Fibroblast of pulmonary artery (primary cell): Measurements from ENCODE around the gene IKZF3.
"Not testable (repeated sequence)": the region's sequence is repeated elsewhere in the genome, so short reads cannot be mapped to it uniquely, and the experiment has no call there.

Experiments used
- DNase-seq: peaks from one replicate; pipeline ENCODE4 v3.0.0-alpha.2; 2010; ENCODE audit warnings: low read depth
- H3K4me3 ChIP-seq: replicated peaks from 2 replicates; pipeline ENCODE4 v1.5.1; 2011; ENCODE audit warnings: low read depth, mild to moderate bottlenecking, control low read depth, low read length, moderate library complexity
- TF ChIP-seq, protein P1 (sequence below): IDR thresholded peaks from 2 replicates; pipeline ENCODE4 v1.5.1; 2011; ENCODE audit warnings: mild to moderate bottlenecking, control low read depth, low read length, inconsistent platforms; ENCODE audit errors: missing control alignments

Gene IKZF3

DNA sequence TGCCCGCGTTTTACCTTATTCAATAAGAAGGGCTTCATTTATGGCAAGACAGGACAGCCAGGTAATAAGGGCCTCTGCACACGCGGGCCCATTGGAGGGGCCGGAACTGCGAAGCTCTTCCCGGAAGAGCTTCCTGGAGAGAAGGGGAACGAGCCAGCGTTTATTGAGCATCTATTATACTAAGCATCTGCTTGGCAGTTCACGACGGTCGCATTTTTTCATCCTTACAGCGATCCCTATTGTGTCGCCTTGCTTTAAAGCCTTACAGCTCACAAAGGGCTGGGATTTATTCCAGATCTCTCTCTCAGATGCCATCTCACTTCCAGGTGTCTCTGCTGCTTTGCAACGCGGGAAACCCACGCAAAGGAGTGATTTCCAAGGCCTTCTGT lies 4.4 kb upstream of the IKZF3 start:
- no peak for DNase-seq
- no peak overlapping the region for H3K4me3 ChIP-seq
- TF ChIP-seq, protein P1, sequence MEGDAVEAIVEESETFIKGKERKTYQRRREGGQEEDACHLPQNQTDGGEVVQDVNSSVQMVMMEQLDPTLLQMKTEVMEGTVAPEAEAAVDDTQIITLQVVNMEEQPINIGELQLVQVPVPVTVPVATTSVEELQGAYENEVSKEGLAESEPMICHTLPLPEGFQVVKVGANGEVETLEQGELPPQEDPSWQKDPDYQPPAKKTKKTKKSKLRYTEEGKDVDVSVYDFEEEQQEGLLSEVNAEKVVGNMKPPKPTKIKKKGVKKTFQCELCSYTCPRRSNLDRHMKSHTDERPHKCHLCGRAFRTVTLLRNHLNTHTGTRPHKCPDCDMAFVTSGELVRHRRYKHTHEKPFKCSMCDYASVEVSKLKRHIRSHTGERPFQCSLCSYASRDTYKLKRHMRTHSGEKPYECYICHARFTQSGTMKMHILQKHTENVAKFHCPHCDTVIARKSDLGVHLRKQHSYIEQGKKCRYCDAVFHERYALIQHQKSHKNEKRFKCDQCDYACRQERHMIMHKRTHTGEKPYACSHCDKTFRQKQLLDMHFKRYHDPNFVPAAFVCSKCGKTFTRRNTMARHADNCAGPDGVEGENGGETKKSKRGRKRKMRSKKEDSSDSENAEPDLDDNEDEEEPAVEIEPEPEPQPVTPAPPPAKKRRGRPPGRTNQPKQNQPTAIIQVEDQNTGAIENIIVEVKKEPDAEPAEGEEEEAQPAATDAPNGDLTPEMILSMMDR: no peak

DNA sequence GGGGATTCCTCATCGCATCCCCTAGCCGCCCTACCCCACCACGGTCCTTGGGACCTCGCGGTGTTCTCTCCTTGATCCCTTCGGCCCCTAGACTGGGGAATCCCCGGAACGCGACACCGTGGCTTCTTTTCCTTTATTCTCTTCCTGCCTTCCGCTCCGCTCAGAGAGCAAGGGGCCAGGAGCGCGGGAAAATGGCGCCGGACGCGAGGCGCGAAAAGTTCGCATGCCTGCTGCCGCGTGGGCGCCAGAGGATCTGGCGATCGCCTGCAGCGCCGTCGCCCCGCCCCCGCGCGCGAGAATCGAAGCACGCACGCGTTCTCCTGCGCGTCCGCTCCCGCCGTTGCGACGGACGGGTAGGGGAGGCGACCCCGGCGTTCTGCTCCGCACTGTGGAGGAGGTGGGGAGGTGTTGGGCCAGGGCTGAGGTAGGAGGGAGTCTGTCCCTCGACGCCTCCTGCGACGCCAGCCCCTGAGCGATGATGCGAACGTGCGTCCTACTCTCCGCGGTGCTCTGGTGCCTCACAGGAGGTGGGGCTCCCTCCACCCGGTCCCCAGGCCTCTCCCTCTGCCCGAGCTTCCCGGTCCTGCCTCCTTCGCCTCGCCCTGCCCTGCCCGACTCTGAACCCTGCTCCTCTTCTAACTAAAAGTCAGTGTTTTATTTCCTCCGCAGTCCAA lies 3.9 kb upstream of the IKZF3 start, which contains the start of gene ZPBP2:
ZPBP2 (plus strand) TSS at position 323 of the 674 bp plus-strand sequence; CDS start at position 476, 153 bp downstream.
- TF ChIP-seq, protein P1: no peak
- no peak for DNase-seq
- H3K4me3 ChIP-seq: no peak within 1 kb of the TSS

DNA sequence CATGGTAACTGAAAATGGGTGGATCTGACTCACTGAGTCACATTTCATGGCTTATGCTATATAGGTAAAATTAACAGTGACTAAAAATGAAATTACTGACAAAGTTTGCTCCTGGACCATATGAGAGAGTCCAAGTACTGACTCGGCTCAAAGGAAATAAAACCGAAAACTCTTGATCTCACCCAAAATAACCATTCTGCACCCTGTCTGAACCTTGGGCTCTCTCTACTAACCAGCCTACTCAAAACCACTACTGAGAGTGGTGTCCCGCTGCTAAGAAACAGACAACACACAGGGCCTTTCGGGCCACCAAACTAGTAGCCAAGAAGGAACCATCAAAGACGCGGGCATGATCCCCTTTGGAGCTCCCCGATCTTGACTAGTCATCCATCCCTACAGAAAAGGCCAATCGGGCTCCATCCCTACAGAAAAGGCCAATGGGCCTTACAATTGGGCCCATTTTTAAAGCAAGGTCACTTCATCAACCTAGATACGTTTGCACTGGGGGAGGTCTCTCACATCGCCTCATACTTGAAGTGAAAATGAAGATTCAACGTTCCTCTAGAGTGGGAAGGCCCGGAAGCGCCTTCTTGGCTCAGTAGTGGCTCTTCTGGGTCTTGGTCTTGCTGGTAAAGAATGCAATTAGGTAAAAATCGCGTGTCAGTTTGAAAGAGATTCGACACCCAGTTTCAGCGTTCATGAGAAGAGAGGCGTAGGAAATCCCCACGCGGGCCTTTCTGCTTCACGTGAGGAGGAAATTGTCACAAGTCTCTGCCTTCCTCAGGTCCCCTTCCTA lies 3.2 kb upstream of the IKZF3 start:
- no peak overlapping the region for H3K4me3 ChIP-seq
- no peak for DNase-seq
- TF ChIP-seq, protein P1: no peak

DNA sequence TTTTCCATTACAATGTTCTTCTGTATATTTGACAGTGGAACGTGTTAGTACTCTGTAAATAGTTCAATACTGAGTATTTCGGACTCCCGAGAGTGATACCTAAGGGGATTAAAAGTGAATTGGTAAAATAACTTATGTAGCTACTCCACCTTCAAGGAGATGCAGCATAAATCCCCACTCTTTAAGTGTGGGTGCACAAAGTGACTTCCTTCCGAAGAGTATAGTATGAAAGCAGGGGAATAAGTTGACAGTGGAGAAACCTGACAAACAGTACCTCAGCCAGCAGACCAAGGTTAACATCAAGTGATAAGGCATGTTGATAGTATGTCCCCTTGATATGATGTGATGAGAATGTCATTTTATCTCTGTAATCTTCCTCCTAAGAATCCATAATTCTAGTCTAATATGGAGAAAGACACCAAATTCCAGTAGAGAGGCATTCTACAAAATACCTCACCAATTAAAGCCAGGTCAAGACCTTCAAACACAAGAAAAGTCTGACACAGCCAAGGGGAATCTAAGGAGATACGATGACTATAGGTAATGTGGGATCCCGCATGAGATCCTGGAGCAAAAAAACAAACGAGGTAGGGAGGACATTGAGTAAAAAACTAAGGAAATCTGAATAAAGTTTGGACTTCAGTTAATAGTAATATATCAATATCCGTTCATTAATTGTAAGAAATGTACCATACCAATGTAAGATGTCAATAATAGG lies 2.1 kb upstream of the IKZF3 start:
- TF ChIP-seq, protein P1: no peak
- no peak for DNase-seq
- no peak overlapping the region for H3K4me3 ChIP-seq

DNA sequence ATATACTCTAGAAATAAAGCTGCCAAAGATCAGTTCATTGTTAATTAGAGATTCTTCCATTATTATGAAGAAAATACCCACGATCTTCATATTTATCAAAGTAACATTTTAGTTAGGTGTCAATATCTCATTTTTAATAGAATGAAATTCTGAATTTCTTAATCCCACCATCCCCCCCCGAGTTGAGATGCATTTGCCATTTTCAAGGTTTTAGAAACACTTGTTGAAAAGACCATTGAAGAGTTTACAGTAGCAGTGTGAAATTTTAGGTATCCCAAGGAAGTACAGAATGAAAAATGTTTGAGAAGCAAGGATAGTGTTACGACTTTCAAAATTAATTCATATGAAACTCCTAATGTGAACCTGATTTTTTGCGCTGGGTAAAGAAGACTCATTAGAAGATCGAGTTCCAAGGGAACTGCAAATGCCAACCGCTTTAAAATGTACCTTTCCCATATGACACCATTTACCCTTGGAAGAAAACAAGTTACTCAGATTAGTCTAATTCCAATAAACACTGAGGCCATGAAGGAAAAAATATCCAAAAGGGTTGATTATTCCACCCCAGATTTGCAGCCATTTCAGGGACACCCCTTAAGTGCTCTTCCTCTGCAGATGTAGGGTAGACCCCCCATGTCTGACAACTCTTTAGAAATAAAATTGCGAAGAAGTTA lies 731 bp downstream of the IKZF3 start:
- DNase-seq: no peak
- TF ChIP-seq, protein P1: no peak
- no peak overlapping the region for H3K4me3 ChIP-seq

DNA sequence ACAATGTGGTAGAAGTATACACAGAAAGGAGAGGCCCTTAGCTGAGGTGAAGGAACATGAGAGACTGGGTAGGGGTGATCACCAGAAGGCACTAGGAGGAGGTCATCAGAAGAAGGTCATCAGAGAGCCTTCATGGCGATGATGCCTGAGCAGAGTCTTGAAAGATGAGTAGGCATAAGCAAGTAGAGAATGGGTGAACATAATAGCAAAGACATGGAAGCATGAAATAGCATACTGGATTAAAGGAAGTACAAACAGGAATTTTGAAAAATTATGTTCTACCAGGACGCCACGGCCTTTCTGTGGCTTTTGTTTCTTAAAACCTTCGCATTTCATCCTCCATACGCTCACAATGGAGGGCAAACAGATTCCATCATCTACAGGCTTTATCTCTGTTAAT lies 2.9 kb downstream of the IKZF3 start:
- TF ChIP-seq, protein P1: no peak
- DNase-seq: no peak
- no peak overlapping the region for H3K4me3 ChIP-seq

DNA sequence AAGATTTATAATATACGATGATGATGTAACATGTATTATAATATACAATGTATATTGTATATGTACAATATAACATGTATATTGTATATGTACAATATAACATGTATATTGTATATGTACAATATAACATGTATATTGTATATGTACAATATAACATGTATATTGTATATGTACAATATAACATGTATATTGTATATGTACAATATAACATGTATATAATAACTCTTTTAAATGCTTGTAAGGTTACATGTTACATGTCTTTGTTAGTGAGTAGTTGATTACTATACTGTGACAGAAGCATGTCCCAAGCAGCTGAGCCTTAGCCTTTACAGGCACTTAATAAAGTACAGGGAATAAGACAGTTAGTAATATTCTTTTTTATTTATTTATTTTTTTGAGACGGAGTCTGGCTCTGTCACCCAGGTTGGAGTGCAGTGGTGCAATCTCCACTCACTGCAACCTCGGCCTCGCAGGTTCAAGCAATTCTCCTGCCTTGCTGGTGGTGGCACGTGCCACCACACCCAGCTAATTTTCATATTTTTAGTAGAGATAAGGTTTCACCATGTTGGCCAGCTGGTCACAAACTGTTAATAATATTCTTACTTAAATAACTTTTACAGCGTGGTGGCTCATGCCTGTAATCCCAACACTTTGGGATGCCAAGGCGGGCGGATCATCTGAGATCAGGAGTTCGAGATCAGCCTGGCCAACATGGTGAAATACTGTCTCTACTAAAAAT lies 8.0 kb downstream of the IKZF3 start:
- H3K4me3 ChIP-seq, DNase-seq: not testable (repeated sequence)
